WTC11 (cell line): ENCODE measurements around the gene MAP4.

ENCODE experiments used
- ATF1 ChIP-seq: sonication (generic); formaldehyde crosslinking; IDR thresholded peaks from 2 replicates; pipeline ENCODE4 v1.8.1; 2023; ENCODE audit warnings: mild to moderate bottlenecking, moderate library complexity, missing genetic modification reagents
- CREB1 ChIP-seq: sonication (generic); formaldehyde crosslinking; IDR thresholded peaks from 2 replicates; pipeline ENCODE4 v1.8.0; 2023; ENCODE audit warnings: mild to moderate bottlenecking, missing genetic modification reagents
- ELF4 ChIP-seq: sonication (generic); formaldehyde crosslinking; IDR thresholded peaks from 2 replicates; pipeline ENCODE4 v1.8.1; 2022; ENCODE audit warnings: low read depth, mild to moderate bottlenecking, moderate library complexity, missing genetic modification reagents
- FOXK1 ChIP-seq: sonication (generic); formaldehyde crosslinking; IDR thresholded peaks from 2 replicates; pipeline ENCODE4 v1.8.0; 2022; ENCODE audit warnings: mild to moderate bottlenecking, moderate library complexity, missing genetic modification reagents
- GRHL2 ChIP-seq: fragments of 250-450 bp; sonication (Bioruptor Pico); IDR thresholded peaks from 2 replicates; pipeline ENCODE4 v1.8.0; 2022; ENCODE audit warnings: mild to moderate bottlenecking, moderate library complexity; ENCODE audit not compliant: insufficient replicate concordance, severe bottlenecking
- SP1 ChIP-seq: sonication (generic); formaldehyde crosslinking; conservative IDR thresholded peaks from 2 replicates; pipeline ENCODE4 v1.8.1; 2022; ENCODE audit warnings: missing genetic modification reagents
- TCF7 ChIP-seq: sonication (generic); formaldehyde crosslinking; IDR thresholded peaks from 2 replicates; pipeline ENCODE4 v1.8.0; 2022; ENCODE audit warnings: mild to moderate bottlenecking, low read depth, missing genetic modification reagents, moderate library complexity
- TEAD4 ChIP-seq: sonication (generic); formaldehyde crosslinking; IDR thresholded peaks from 2 replicates; pipeline ENCODE4 v1.8.0; 2022; ENCODE audit warnings: mild to moderate bottlenecking, missing genetic modification reagents
- ZBTB21 ChIP-seq: sonication (generic); formaldehyde crosslinking; IDR thresholded peaks from 2 replicates; pipeline ENCODE4 v1.8.1; 2023; ENCODE audit warnings: mild to moderate bottlenecking, missing genetic modification reagents, borderline replicate concordance
- ZNF263 ChIP-seq: sonication (generic); formaldehyde crosslinking; IDR thresholded peaks from 2 replicates; pipeline ENCODE4 v1.8.1; 2022; ENCODE audit warnings: low read depth, mild to moderate bottlenecking, moderate library complexity, missing genetic modification reagents
- TF ChIP-seq, protein P1 (sequence below): sonication (generic); formaldehyde crosslinking; IDR thresholded peaks from 2 replicates; pipeline ENCODE4 v1.8.0; 2023; ENCODE audit warnings: missing genetic modification reagents, mild to moderate bottlenecking, borderline replicate concordance
- TF ChIP-seq, protein P2 (sequence below): fragments of 200-600 bp; IDR thresholded peaks from 2 replicates; pipeline ENCODE4 v1.8.0; 2022; ENCODE audit warnings: antibody characterized with exemption

DNA sequence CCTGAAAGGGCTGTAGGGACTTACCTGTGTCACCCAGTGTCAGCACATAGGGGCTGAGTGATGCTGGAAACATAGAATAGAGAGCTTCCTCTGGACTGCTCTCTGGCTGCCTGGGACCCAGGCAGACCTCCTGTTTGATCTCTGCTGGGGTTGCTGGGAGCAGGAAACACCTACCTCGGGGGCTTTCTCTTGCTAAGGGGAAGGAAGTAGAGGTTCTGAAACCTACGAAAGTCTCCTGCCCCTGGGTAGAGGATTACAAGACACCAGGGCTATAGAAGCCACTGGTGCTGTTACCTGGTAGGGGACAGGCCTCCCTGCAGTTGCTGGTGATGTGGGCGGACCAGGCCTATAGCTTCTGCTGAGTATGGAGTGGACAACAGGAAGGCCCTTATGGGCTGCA, 131.6 kb downstream of the MAP4 start:
- no peak for TF ChIP-seq ZNF263 (CRISPR knock-in tag)
- TF ChIP-seq ATF1 (CRISPR knock-in tag), result no peak
- TF ChIP-seq, protein P1, sequence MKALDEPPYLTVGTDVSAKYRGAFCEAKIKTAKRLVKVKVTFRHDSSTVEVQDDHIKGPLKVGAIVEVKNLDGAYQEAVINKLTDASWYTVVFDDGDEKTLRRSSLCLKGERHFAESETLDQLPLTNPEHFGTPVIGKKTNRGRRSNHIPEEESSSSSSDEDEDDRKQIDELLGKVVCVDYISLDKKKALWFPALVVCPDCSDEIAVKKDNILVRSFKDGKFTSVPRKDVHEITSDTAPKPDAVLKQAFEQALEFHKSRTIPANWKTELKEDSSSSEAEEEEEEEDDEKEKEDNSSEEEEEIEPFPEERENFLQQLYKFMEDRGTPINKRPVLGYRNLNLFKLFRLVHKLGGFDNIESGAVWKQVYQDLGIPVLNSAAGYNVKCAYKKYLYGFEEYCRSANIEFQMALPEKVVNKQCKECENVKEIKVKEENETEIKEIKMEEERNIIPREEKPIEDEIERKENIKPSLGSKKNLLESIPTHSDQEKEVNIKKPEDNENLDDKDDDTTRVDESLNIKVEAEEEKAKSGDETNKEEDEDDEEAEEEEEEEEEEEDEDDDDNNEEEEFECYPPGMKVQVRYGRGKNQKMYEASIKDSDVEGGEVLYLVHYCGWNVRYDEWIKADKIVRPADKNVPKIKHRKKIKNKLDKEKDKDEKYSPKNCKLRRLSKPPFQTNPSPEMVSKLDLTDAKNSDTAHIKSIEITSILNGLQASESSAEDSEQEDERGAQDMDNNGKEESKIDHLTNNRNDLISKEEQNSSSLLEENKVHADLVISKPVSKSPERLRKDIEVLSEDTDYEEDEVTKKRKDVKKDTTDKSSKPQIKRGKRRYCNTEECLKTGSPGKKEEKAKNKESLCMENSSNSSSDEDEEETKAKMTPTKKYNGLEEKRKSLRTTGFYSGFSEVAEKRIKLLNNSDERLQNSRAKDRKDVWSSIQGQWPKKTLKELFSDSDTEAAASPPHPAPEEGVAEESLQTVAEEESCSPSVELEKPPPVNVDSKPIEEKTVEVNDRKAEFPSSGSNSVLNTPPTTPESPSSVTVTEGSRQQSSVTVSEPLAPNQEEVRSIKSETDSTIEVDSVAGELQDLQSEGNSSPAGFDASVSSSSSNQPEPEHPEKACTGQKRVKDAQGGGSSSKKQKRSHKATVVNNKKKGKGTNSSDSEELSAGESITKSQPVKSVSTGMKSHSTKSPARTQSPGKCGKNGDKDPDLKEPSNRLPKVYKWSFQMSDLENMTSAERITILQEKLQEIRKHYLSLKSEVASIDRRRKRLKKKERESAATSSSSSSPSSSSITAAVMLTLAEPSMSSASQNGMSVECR, result no peak
- TF ChIP-seq, protein P2, sequence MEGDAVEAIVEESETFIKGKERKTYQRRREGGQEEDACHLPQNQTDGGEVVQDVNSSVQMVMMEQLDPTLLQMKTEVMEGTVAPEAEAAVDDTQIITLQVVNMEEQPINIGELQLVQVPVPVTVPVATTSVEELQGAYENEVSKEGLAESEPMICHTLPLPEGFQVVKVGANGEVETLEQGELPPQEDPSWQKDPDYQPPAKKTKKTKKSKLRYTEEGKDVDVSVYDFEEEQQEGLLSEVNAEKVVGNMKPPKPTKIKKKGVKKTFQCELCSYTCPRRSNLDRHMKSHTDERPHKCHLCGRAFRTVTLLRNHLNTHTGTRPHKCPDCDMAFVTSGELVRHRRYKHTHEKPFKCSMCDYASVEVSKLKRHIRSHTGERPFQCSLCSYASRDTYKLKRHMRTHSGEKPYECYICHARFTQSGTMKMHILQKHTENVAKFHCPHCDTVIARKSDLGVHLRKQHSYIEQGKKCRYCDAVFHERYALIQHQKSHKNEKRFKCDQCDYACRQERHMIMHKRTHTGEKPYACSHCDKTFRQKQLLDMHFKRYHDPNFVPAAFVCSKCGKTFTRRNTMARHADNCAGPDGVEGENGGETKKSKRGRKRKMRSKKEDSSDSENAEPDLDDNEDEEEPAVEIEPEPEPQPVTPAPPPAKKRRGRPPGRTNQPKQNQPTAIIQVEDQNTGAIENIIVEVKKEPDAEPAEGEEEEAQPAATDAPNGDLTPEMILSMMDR, result no peak
- no peak for TF ChIP-seq TCF7
- no peak for TF ChIP-seq ELF4 (CRISPR knock-in tag)
- no peak for TF ChIP-seq FOXK1 (CRISPR knock-in tag)
- no peak for TF ChIP-seq GRHL2 (CRISPR knock-in tag)
- no peak for TF ChIP-seq TEAD4 (CRISPR knock-in tag)
- no peak for TF ChIP-seq ZBTB21 (CRISPR knock-in tag)
- no peak for TF ChIP-seq SP1 (CRISPR knock-in tag)
- no peak for TF ChIP-seq CREB1 (CRISPR knock-in tag)
